PC-3 (cell line): ENCODE results near the gene SHPK. TPM values are rescaled to one million over a fixed set of nuclear protein-coding genes. Genes with fewer than 3 reads are reported as not detected.

Experiments used
- ATAC-seq: fragments of 200-7000 bp; cut with Tn5 transposase; 2 replicates; pipeline ENCODE4 v1.9.1; 2020; ENCODE audit warnings: mild to moderate bottlenecking, moderate library complexity
- BruUV-seq: library from RNA; stranded (reverse); fragments of 400-500 nt; replicated peaks from 2 replicates; lab custom pipeline; 2021; lab: Mats Ljungman, UMichigan
- CTCF ChIA-PET: fragments of 300-600 bp; sonication (Branson Sonifier 250); formaldehyde crosslinking; loops from one replicate; lab custom pipeline; 2022; ENCODE audit warnings: antibody characterized with exemption; lab: Charles Lee
- POLR2A ChIA-PET: fragments of 300-600 bp; sonication (Branson Sonifier 250); formaldehyde crosslinking; loops from one replicate; lab custom pipeline; 2022; ENCODE audit warnings: antibody characterized with exemption; ENCODE audit not compliant: unreplicated experiment; lab: Charles Lee
- DNase-seq: peaks from one replicate; pipeline ENCODE4 v3.0.0-alpha.2; 2015
- H2AFZ ChIP-seq: fragments of 300-600 bp; sonication (generic); 2 replicates; pipeline ENCODE4 v1.6.0; 2016; ENCODE audit warnings: antibody characterized with exemption, low read length
- H3F3A ChIP-seq: fragments of 300-600 bp; sonication (generic); one replicate; pipeline ENCODE4 v1.6.0; 2017; ENCODE audit warnings: antibody characterized with exemption, low read length, control low read depth, mild to moderate bottlenecking; ENCODE audit not compliant: unreplicated experiment
- H3K27ac ChIP-seq: fragments of 300-600 bp; sonication (generic); 2 replicates; pipeline ENCODE4 v1.5.1; 2016; ENCODE audit warnings: mild to moderate bottlenecking, low read length
- H3K27me3 ChIP-seq: fragments of 300-600 bp; sonication (generic); 2 replicates; pipeline ENCODE4 v1.6.1; 2016; ENCODE audit warnings: low read length, mixed read lengths
- H3K36me3 ChIP-seq: fragments of 300-600 bp; sonication (generic); 2 replicates; pipeline ENCODE4 v1.6.1; 2016; ENCODE audit warnings: low read depth, mixed run types, low read length, mixed read lengths
- H3K4me1 ChIP-seq: fragments of 300-600 bp; sonication (generic); 2 replicates; pipeline ENCODE4 v1.5.1; 2016; ENCODE audit warnings: low read length; ENCODE audit not compliant: insufficient read depth
- H3K4me2 ChIP-seq: fragments of 300-600 bp; sonication (generic); 2 replicates; pipeline ENCODE4 v1.6.0; 2016; ENCODE audit warnings: low read length
- H3K4me3 ChIP-seq: fragments of 300-600 bp; sonication (generic); 2 replicates; pipeline ENCODE4 v1.5.1; 2016; ENCODE audit warnings: mild to moderate bottlenecking, low read length, mixed read lengths
- H3K79me2 ChIP-seq: fragments of 300-600 bp; sonication (generic); 2 replicates; pipeline ENCODE4 v1.6.1; 2017; ENCODE audit warnings: low read length, mixed read lengths
- H3K9ac ChIP-seq: fragments of 300-600 bp; sonication (generic); 2 replicates; pipeline ENCODE4 v1.6.0; 2016; ENCODE audit warnings: mild to moderate bottlenecking, low read length
- H3K9me2 ChIP-seq: fragments of 300-600 bp; sonication (generic); replicated peaks from 2 replicates; pipeline ENCODE4 v1.6.1; 2016; ENCODE audit warnings: mixed run types, low read length, mixed read lengths
- H3K9me3 ChIP-seq: fragments of 300-600 bp; sonication (generic); 2 replicates; pipeline ENCODE4 v1.6.1; 2016; ENCODE audit warnings: low read length, mixed read lengths
- H4K20me1 ChIP-seq: fragments of 300-600 bp; sonication (generic); 2 replicates; pipeline ENCODE4 v1.6.1; 2016; ENCODE audit warnings: low read length, mixed read lengths
- CTCF ChIP-seq: fragments of 300-600 bp; sonication (generic); conservative IDR thresholded peaks from 2 replicates; pipeline ENCODE4 v1.5.1; 2017; ENCODE audit warnings: antibody characterized with exemption, low read depth, mild to moderate bottlenecking, low read length
- EZH2 ChIP-seq: fragments of 300-600 bp; sonication (generic); IDR thresholded peaks from one replicate; pipeline ENCODE4 v1.6.1; 2017; ENCODE audit warnings: antibody characterized with exemption, mild to moderate bottlenecking, low read length; ENCODE audit not compliant: unreplicated experiment
- EZH2phosphoT487 ChIP-seq: fragments of 300-600 bp; sonication (generic); IDR thresholded peaks from 2 replicates; pipeline ENCODE4 v1.6.1; 2018; ENCODE audit warnings: mild to moderate bottlenecking, antibody characterized with exemption, low read length, borderline replicate concordance
- intact Hi-C: fragments of 100-400 bp; cut with micrococcal nuclease; formaldehyde crosslinking; loops from 2 replicates; pipeline ENCODE4 v1.9.0; 2023
- total RNA-seq: library from RNA; depleted of rRNA; stranded (reverse); fragments of >200 nt; gene quantifications from 2 replicates; pipeline ENCODE4 v1.2.3, GENCODE V29; 2014

Gene SHPK
- total RNA-seq, 1 experiment from 2014 or later, result 22.4 TPM

- H3K27ac ChIP-seq, result no peak overlapping the region
- POLR2A ChIA-PET, result no interaction called here
Observed at GRCh38 chr17:3656755-3657587, 20.9 kb upstream of the SHPK start.

GRCh38 chr17:3656353-3656752 lies 20.3 kb upstream of the SHPK start:
- no peaks in the 10 kb centered on the region for H3K79me2 ChIP-seq
- no TSS peak for BruUV-seq
- no peaks in the 10 kb centered on the region for H3K9me3 ChIP-seq
- ATAC-seq, result no peak
- H3K27me3 ChIP-seq, result no peaks in the 10 kb centered on the region
- no peak for DNase-seq
- H3K27ac ChIP-seq, result no peak overlapping the region
- no peak overlapping the region for H3K9ac ChIP-seq
- POLR2A ChIA-PET, result no interaction called here
- intact Hi-C loops, result no loop called here
- peaks cover 9% of the 10 kb centered on the region for H3K4me1 ChIP-seq
- H3K4me3 ChIP-seq, result no peak overlapping the region
- TF ChIP-seq CTCF (no peak), EZH2 (no peak), EZH2phosphoT487 (no peak)
- CTCF ChIA-PET, result interaction anchor here (0.7 kb wide), 1 partner anchor 9 kb away, joined by 7 read pairs; no protein-coding TSS in a partner anchor
- no peaks in the 10 kb centered on the region for H3K36me3 ChIP-seq
- no peaks in the 10 kb centered on the region for H4K20me1 ChIP-seq
- H2AFZ ChIP-seq, result no peak overlapping the region
- no peaks in the 10 kb centered on the region for H3F3A ChIP-seq
- no peaks in the 10 kb centered on the region for H3K9me2 ChIP-seq
- H3K4me2 ChIP-seq, result no peak overlapping the region

More at GRCh38 chr17:3656755-3657587, 20.9 kb upstream of the SHPK start:
- Histone ChIP-seq H3K79me2 (no peaks in the 10 kb centered on the region), H3K9me3 (no peaks in the 10 kb centered on the region), H4K20me1 (no peaks in the 10 kb centered on the region), H3K36me3 (no peaks in the 10 kb centered on the region), H3K4me3 (no peak overlapping the region), H2AFZ (no peak overlapping the region), H3K27me3 (no peaks in the 10 kb centered on the region), H3K9ac (no peak overlapping the region), H3K9me2 (no peaks in the 10 kb centered on the region), H3F3A (no peaks in the 10 kb centered on the region), H3K4me2 (no peak overlapping the region), H3K4me1 (peaks cover 9% of the 10 kb centered on the region)
- ATAC-seq (no peak), DNase-seq (no peak)
- TF ChIP-seq EZH2 (no peak), CTCF (no peak), EZH2phosphoT487 (no peak)
- no TSS peak for BruUV-seq
- intact Hi-C loops, result no loop called here
- CTCF ChIA-PET, result interaction anchor here (0.7 kb wide), 1 partner anchor 9 kb away, joined by 7 read pairs; no protein-coding TSS in a partner anchor

- no TSS peak for BruUV-seq
Observed at GRCh38 chr17:3655766-3656165, 19.7 kb upstream of the SHPK start.

More at GRCh38 chr17:3655766-3656165, 19.7 kb upstream of the SHPK start:
- H4K20me1 ChIP-seq, result no peaks in the 10 kb centered on the region
- H3K27me3 ChIP-seq, result no peaks in the 10 kb centered on the region
- ATAC-seq (no peak), DNase-seq (no peak)
- H2AFZ ChIP-seq, result no peak overlapping the region
- no peaks in the 10 kb centered on the region for H3K9me3 ChIP-seq
- no peak overlapping the region for H3K4me3 ChIP-seq
- peaks cover 9% of the 10 kb centered on the region for H3K4me1 ChIP-seq
- no peaks in the 10 kb centered on the region for H3K9me2 ChIP-seq
- H3K27ac ChIP-seq, result no peak overlapping the region
- TF ChIP-seq CTCF (no peak), EZH2phosphoT487 (no peak), EZH2 (no peak)
- intact Hi-C loops, result no loop called here
- no peaks in the 10 kb centered on the region for H3K79me2 ChIP-seq
- H3F3A ChIP-seq, result no peaks in the 10 kb centered on the region
- no peaks in the 10 kb centered on the region for H3K36me3 ChIP-seq
- ChIA-PET POLR2A (no interaction called here), CTCF (no interaction called here)
- H3K9ac ChIP-seq, result no peak overlapping the region
- H3K4me2 ChIP-seq, result no peak overlapping the region
